Fibroblast of lung (primary cell): ENCODE measurements around the gene NEK9.

Source experiments
- CTCF ChIP-seq, 2 donors: IDR thresholded peaks in 1 of 2; conservative IDR thresholded peaks in 1 of 2; 1 replicate in 1 of 2; 2 replicates in 1 of 2; pipeline ENCODE4 v1.5.1; 2011 to 2012; ENCODE audit warnings: low read length in 2 of 2, control low read depth in 1 of 2, inconsistent platforms in 1 of 2, low read depth in 1 of 2, mild to moderate bottlenecking in 1 of 2
- EZH2 ChIP-seq: IDR thresholded peaks from 2 replicates; pipeline ENCODE4 v1.5.1; 2012; ENCODE audit warnings: low read length, control low read depth, mild to moderate bottlenecking; ENCODE audit errors: missing control alignments

- TF ChIP-seq CTCF (conservative IDR thresholded peaks at IDR 0.05 in 1 of 2, IDR thresholded peaks at IDR 0.05 in 1 of 2; ENCODE audit: low read depth in 1 of 2, low read length in 2 of 2) (no peak), EZH2 (no peak)
These were observed 12.8 kb downstream of the NEK9 start for GRCh38 chr14:75113932-75114539.
